Fibroblast of villous mesenchyme (primary cell): Measurements from ENCODE around the gene ULK2. TPM values are rescaled to one million over a fixed set of nuclear protein-coding genes. Genes with fewer than 3 reads are reported as not detected.

ENCODE experiments used
- DNase-seq: peaks from one replicate; pipeline ENCODE4 v3.0.0-alpha.2; 2010; ENCODE audit warnings: low read depth
- H3K4me3 ChIP-seq: 2 replicates; pipeline ENCODE4 v1.5.1; 2011; ENCODE audit warnings: low read depth, mild to moderate bottlenecking, low read length
- total RNA-seq: library from RNA; depleted of rRNA; stranded (reverse); fragments of >200 nt; gene quantifications from 2 replicates; pipeline ENCODE4 v1.2.3, GENCODE V29; 2012
- TF ChIP-seq, protein P1 (sequence below): IDR thresholded peaks from 2 replicates; pipeline ENCODE4 v1.5.1; 2012; ENCODE audit warnings: low read depth, mild to moderate bottlenecking, low read length; ENCODE audit not compliant: insufficient read depth

Gene ULK2
- total RNA-seq, 1 donor, result 16.8 TPM

DNA sequence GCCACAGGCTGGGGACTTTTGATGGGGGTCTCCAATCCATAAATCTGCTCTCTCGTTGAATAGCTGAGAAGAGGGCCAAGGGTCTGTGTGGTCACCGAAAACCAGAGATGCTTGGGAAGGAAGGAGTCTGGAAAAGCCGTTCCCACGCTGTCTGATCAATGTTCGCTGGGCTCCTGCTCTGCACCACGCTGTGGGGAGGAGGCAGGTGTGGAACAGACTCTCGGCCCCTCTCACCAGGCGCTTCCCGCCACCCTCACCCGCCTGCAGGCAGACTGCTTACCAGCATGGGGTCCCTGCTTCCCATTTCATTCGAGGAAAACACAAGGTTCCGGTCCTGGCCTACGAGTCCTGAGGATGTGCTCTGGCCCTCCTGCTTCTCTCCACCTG lies 118.9 kb downstream of the ULK2 start:
- no peak for DNase-seq
- TF ChIP-seq, protein P1, sequence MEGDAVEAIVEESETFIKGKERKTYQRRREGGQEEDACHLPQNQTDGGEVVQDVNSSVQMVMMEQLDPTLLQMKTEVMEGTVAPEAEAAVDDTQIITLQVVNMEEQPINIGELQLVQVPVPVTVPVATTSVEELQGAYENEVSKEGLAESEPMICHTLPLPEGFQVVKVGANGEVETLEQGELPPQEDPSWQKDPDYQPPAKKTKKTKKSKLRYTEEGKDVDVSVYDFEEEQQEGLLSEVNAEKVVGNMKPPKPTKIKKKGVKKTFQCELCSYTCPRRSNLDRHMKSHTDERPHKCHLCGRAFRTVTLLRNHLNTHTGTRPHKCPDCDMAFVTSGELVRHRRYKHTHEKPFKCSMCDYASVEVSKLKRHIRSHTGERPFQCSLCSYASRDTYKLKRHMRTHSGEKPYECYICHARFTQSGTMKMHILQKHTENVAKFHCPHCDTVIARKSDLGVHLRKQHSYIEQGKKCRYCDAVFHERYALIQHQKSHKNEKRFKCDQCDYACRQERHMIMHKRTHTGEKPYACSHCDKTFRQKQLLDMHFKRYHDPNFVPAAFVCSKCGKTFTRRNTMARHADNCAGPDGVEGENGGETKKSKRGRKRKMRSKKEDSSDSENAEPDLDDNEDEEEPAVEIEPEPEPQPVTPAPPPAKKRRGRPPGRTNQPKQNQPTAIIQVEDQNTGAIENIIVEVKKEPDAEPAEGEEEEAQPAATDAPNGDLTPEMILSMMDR, result no peak
- no peak overlapping the region for H3K4me3 ChIP-seq

DNA sequence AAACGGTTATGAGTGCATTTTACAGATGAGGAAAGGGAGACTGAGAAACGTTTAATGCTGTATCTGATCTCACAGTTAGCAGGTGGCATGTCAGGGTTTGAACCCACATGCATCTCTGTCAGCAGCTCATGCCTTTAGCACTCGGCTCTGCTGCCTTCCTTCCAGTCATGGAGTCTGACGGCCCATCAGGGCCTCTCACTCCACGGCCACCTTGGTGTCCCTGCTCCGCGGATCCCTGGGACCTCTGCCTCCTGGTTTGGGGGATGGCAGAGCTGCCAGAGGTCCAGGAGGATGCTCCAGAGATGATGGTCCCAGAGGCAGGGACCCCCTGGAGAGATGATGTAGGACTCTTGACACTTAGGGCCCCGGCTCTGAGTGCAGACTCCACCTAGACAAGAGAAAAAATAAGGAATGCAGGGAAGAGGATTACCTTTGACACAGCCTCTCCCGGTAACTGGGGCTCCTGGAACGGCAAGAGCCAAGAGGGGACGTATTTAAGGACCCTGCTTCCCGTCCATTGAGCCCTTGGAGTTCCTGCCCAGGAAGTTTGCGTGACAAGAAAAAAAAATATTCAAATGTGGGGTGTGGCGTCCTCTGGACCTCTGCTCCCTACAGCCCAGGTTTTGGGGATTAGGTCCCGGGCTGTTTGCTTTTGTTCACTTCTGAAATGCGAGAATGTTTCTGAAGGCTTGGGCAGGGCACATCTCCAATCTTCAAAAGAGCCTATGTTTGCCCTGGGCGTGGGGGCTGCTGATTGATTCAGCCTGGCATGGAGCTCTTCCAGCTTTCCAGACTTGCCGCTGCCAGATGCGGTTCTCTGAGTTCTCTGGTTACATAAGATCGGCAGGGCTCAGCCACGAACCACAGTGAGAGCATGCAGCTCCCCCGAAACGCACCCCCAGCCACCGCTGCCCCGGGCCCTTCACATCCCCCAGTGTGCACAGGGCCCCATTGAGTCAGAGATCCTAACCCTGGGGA lies 119.6 kb downstream of the ULK2 start, which contains the start of gene ALDH3A1:
Gene ALDH3A1 (minus strand): TSS at position 470 of the 978 bp plus-strand sequence. CDS start 3,169 bp downstream, outside the sequence.
- TF ChIP-seq, protein P1, result no peak
- DNase-seq, result no peak
- no peak within 1 kb of the TSS for H3K4me3 ChIP-seq

DNA sequence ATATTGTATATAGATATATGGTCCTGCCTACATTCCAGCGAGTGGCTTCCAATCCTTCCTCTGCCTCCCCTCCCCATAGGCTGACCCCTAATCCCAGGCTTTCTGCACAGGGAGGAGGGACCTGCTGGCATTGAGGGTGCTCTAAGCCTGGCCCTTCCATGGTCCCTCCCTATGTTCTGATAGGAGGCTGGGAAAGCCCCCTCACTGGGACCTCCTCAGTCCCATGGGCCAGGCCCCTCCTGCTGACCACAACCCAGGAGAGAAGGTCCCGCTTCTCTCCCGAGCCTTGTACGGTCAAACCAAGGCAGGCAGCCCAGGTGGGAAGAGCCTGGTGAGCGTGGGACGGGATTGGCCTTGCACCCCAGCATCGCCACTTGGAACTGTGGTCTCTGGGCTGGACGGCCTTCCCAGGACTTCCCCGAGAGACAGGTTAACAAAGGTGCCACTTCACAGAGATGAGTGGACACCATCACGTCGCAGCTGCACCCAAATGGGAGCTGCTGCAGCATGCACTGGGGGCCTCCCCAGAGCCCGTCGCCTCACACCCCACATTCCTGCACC lies 120.5 kb downstream of the ULK2 start:
- DNase-seq, result no peak
- TF ChIP-seq, protein P1, result no peak
- H3K4me3 ChIP-seq, result no peak overlapping the region

DNA sequence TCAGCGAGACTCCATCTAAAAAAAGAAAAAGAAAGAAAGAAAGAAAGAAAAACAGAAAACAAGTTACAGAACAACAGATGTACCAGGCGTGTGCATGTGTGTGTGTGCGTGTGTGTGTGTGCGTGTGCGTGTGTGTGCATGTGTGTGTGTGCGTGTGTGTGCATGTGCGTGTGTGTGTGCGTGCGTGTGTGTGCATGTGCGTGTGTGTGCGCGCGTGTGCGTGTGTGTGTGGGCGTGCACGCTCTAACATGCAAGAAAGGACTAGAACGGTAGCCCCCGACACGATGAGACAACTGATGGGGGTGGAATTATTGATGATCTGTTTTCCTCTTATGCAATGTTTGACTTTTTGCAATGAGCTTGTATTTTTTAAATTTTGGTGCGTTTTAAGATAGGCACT lies 121.2 kb downstream of the ULK2 start:
- TF ChIP-seq, protein P1, result no peak
- H3K4me3 ChIP-seq, result no peak overlapping the region
- DNase-seq, result no peak

DNA sequence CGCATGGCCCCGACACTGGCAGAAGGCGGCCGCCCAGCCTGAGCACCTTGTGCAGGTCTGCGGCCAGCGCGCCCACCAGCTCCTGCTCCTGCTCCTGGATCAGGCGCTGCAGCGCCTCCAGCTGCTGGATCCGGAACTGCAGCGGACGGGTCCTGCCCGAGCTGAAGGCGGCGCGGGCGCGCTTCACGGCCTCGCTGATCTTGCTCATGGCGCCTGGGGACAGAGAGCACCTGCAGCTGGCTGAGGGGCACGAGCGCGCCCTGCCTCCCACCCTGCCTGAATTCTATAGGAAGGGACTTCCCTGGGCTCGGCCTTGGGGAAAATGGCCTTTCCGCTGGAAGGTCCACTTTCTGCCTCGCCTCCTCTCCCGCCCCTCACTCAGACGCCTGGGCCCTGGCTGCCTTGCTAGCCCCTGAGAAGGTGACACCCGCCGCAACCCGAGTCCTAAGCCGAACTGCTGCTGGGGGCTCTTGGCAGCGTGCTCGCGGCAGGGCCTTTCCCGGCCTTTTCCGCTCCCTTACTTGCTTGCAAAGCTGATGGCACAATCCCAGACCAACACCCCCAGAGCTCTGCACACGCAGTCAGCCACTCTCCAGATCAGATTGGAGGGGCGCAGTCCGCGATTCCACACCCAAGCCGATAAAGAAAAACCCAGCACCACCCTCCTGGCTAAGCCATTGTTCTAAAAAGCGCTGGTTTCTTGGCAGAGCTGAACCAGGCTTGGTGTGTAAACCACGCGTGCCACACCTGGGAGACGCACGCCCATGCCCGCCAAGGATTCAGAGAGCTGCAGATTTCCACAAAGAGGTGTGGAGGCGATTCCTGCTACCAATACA lies 122.6 kb downstream of the ULK2 start:
- H3K4me3 ChIP-seq, result peak overlapping the region; percentile 40

DNA sequence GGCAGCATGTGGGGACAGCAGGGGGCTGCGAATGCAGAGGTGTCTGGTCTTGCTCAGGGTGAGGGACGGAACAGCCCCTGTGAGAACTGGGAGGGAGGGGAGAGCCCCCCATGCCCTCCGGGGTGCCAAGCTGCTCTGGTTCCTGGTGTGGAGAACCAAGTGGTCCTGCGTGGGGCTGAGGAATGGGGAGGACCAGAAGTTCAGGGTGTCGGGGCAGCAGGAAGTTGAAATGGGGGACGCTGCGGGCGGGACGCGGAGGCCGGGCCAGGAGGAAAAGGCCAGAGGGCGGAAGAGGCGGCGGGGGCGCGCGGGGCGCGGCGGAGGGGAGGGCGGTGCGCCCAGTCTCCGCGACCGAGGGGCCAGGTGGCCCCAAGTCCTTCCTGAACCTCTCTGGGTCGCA lies 123.2 kb downstream of the ULK2 start:
- peak overlapping the region; percentile 40 for H3K4me3 ChIP-seq
- TF ChIP-seq, protein P1, result no peak
- no peak for DNase-seq

More for the DNA sequence above, 122.6 kb downstream of the ULK2 start:
- TF ChIP-seq, protein P1, result peak; percentile 80
- peak; percentile 72 for DNase-seq
